Measurements from ENCODE around the gene BRD3OS.

DNA sequence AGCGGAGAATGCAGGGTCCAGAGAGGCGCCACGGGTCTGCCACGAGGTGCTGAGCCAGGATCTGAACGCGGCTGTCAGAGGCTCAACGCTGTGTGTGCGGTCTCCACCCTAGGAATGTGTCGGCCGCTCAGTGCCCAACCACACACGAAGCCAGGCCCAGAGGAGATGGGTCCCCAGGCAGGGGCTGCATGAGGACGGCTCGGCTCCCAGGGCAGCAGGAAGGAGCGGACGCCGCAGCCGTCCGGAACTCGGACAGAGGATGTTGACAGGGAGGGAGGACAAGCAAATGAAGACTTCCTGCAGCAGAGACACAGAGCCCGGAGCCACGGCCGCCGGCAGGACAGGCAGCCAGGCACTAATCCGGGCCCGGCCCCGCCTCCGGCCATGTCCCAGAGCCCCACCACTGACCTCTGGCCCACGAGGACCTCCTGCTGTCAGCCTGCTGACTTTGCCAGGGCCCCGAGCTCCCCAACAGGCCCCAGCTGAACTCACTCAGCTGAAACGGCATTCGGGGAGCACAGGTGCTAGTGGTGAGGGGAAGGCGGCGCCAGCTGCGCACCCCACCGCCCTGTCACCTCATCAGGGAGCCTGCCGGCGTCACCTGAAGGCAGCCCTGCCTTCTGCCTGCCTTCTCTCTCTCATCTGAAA lies 45.9 kb upstream of the BRD3OS start:
- TF ChIP-seq CTCF (conservative IDR thresholded peaks at IDR 0.05; ENCODE audit: low read depth, low read length), result no peak
- TF ChIP-seq POLR2A (IDR thresholded peaks at IDR 0.05; ENCODE audit: low read depth, low read length), result no peak
- TF ChIP-seq RCOR1 (IDR thresholded peaks at IDR 0.05; ENCODE audit: insufficient replicate concordance, low read length), result no peak
- no peak for TF ChIP-seq CEBPB (IDR thresholded peaks at IDR 0.05; ENCODE audit: low read depth, low read length)
